T-helper 2 cell (primary cell): ENCODE results near the gene SNPH.

Experiments used
- DNase-seq, 5 experiments: peaks; one replicate each; pipeline versions ENCODE4 v3.0.0 to v3.0.0-alpha.2; 2012 to 2022

Gene SNPH

DNA sequence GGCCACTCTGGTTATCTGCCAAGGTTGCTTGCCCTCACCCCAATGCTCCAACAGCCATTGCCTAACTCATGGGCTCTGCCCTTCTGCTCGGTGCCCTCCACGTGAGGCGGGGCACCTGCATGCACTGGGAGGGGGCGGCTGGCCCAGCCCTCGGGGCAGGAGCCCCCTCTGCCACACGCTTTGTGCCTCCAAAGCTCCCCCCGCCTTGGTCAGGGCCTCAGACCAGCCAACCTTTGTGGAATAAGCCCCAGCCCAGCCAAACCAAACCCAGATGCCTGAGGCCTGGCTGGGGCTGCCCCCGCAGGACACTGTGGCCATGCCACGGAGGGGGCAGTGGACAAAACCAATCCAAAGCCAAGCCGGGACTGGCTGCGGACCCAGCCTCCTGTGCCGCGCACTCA lies 41.5 kb downstream of the SNPH start:
- DNase-seq, result no peak

DNA sequence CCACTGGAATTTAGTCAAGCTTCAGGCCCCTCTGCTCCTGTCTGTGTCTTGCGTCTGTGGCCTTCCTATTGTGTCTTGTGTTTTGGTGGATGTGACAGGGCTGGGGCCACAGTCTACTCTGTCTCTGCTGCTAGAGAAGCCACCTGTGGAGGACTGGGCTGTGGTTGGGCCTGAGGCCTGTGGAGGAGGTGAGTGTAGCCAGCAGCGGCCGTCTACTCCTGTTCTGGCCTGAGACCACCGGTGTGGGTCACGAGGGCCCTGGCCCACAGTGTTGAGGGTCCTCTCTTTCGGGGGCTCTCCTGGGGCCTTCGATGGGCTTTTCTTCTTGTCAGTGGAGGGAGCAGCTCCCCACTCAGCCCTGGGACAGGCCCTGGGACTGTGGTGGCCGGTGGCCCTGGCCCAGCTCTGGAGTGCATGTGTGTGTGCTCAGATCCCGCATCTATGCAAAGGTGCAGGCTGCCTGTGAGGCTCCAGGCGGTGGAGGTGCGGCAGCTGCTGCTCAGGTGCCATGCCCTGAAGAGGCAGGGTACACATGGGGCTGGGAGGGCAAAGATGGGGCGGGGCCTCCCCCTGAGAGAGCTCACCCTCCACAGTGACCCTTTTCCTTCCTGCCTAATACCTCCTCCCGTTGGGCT lies 42.1 kb downstream of the SNPH start:
- DNase-seq, result no peak

DNA sequence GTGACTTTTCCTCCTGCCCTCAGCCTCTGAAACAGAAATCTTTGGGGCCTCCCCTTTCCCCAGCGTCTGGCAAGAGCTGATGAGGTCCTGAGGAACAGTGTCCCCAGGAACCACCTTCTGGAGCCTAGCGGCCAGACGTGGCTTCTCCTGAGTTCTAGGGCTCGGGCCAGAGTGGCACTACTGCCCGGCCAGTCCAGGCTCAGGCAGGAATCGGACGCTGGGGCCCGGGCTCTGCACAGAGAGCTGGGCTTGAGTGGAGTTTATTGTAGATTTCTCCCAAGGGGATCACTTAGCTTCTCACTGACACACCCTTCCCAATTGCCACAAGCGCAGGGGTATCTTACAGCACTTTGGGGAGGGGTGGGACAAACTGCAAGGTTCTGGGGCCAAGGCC lies 42.6 kb downstream of the SNPH start:
- no peak for DNase-seq

GRCh38 chr20:1309439-1309847 lies 43.3 kb downstream of the SNPH start:
- DNase-seq, result no peak

DNA sequence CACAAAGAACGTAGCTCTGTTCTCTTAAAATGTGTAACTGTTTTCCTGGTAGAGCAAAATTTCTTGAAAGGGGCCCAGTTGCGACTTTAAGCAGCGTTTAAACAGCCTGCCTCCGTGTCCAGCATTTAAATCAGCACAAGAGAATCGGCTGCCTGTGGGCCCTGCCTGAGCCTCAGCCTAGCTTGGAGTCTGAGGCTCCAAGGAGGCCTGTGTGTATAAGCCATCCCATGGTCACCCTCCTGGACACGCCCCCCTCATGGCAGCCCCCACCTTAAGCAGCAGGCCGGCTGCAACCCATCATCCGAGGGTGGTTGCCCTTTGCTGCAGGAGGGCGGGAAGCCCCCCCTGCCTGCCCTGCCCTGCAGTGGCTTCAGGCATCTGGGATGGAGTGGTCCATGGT lies 44.0 kb downstream of the SNPH start:
- no peak for DNase-seq

GRCh38 chr20:1310506-1311190 lies 44.6 kb downstream of the SNPH start:
- no peak for DNase-seq

DNA sequence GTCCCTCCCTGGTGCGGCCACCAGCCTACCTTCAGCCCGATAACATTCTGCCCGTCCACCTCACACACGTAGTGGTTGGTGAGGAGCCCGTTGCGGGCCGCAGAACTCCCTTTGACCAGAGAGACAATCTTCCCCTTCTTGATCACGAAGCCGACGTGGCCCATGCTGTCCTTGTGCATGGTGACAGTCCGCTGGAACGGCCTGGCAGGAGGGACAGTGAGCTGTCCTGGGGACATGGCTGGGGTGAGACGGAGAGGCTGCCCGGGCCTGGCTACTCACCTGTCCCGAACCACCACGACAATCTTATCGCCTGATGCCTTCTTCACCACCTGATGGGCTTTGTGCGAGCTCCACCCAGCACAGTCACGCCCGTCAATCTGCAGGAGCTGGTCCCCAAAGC lies 46.2 kb downstream of the SNPH start:
- DNase-seq, result no peak

- no peak for DNase-seq
Observed at GRCh38 chr20:1312904-1313235, 46.8 kb downstream of the SNPH start.

GRCh38 chr20:1313236-1313964 lies 47.3 kb downstream of the SNPH start:
- peak; percentile 40 to 63 (median 50) for DNase-seq

DNA sequence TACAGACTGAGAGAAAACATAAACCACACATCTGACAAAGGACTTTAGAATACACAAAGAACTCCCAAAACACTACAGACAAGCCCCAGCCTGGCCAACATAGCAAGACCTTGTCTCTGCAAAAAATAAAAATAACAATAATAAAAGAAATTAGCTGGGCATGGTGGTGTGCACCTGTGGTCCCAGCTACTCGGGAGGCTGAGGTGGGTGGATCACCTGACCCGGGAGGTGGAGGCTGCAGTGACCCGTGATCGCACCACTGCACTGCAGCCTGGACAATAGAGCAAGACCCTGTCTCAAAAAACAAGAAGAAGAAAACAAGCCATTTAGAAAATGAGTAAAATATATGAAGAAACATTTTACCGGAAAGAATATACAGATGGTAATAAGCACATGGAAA lies 49.7 kb downstream of the SNPH start:
- DNase-seq, result no peak

DNA sequence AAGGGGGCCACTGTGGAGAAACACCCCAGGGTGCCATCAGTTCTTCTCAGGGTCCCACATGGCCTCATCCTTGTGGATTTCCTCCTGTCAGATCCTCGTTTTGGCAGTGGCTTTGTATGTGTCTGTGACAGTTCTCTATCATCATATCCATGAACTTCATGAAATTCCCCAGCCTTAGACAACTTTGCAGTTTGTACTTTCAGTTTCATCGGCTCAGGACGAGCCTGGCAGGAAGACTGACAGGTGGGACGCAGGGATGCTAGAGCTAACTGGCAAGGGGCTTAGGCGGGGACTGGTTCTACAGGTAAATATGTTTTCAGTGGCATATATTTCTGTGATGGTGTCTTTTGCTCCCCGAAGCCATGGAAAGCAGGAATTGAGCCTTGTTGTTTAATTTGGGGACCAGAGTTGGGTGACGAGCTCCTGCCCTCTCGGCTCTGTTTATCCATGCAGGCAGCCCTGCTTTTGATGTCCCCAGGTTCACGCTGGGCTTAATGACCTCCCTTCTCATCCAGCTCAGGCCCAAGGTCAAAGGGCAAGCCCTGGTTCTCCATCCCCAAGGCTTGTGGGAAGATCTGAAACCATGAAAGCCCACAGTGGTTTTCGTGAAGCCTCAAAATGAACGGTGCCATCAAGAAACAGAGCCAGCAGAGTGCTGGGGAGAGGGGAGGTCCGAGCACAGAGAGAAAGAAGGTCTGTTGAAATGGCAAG lies 51.6 kb downstream of the SNPH start:
- no peak for DNase-seq

- DNase-seq, result no peak
Observed at GRCh38 chr20:1319051-1319450, 53.0 kb downstream of the SNPH start.

DNA sequence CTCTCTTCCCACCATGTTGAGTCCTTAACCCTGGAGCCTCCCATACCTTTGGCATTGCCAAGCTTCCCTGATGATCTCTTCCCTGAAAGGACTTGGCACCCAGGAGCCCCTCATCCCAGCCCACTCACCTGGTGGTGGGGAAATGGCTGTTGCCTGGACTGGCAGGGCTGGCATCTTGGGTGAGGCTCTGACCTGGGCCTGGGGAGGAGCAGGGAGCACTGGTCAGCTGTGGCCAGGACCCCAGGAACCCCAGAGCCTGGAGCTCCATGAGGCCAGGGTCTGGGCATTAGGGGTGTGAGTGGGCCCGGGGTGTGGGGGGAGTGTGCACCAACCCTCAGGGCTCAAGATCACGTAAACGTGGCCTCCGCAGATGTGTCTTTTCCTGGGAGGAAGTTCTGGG lies 53.4 kb downstream of the SNPH start:
- no peak for DNase-seq

- DNase-seq, result no peak
Observed at GRCh38 chr20:1320016-1320415, 53.9 kb downstream of the SNPH start.

- no peak for DNase-seq
Observed at GRCh38 chr20:1320902-1321653, 55.0 kb downstream of the SNPH start.

DNA sequence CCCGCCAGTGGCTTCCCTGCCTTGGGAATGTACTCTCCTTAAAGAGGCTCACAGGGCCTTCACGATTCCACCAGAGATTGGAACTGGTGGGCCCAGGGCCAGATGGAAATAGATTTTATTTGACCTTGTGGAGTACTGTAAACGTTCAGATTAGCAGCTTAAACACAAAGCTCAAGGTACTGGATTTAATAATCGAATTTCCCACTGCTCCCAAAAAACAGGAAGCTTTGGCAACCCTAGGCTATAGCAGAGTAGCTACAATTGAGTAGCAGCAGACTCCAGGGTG lies 55.5 kb downstream of the SNPH start:
- no peak for DNase-seq

GRCh38 chr20:1322511-1323245 lies 56.6 kb downstream of the SNPH start:
- DNase-seq, result no peak

- no peak for DNase-seq
Observed at GRCh38 chr20:1323256-1323655, 57.2 kb downstream of the SNPH start.

DNA sequence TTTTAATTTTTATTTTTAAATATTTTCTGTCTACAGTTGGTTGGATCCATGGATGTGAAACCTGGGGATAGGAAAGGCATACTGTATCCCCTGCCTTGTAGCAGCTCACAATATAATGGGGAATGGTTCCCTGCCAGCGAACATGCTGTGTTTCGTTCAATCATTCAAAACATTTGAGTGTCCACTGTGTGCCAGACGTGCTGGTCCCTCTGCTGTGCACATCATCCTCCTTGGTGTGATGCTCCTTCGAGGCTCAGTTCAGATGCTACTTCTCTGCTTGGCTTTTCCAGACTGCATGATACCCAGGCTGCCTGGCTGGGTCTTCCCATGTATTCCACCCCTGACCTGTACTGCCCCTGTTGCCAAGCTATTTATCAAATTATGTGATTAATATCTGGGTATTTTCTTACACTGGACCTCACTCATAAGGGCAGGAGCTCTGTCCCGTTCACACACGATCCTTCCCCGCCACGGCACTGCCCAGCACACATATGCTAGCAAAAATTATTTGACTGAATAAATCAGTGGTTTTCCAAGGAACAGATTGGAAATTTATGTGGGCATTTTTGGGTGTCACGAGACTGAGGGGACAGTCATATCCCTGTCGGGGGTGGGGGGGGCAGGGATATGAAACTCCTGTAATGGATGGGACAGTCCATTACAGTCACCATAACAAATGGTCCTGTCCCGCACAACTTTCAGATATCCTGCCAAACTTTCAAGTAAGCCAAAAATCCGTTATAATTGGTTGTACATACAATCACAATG lies 57.9 kb downstream of the SNPH start:
- no peak for DNase-seq

- no peak for DNase-seq
Observed at GRCh38 chr20:1324598-1325172, 58.6 kb downstream of the SNPH start.
